GM12878 (cell line): ENCODE measurements around the gene PTGS1. TPM values are rescaled to one million over a fixed set of nuclear protein-coding genes. Genes with fewer than 3 reads are reported as not detected.

Experiments used
- ATAC-seq: fragments of 200-7000 bp; cut with Tn5 transposase; 3 replicates; pipeline ENCODE4 v1.9.1; 2020; ENCODE audit warnings: mild to moderate bottlenecking, moderate library complexity
- Bru-seq: library from RNA; stranded (reverse); fragments of 400-500 nt; gene quantifications from one replicate; lab custom pipeline; 2021; lab: Mats Ljungman, UMichigan
- BruChase-seq, 2 experiments: library from RNA; stranded (reverse); fragments of 400-500 nt; gene quantifications; one replicate each; lab custom pipeline; 2021; lab: Mats Ljungman, UMichigan
- BruUV-seq: library from RNA; stranded (reverse); fragments of 400-500 nt; replicated peaks from 2 replicates; lab custom pipeline; 2021; lab: Mats Ljungman, UMichigan
- CTCF ChIA-PET: fragments of 300-600 bp; sonication (Branson Sonifier 250); formaldehyde crosslinking; extraction: SDS; loops from one replicate; lab custom pipeline; 2021; ENCODE audit warnings: inconsistent platforms; lab: Yijun Ruan, JAX
- POLR2A ChIA-PET: fragments of 350-600 bp; formaldehyde crosslinking; extraction: SDS; loops from one replicate; lab custom pipeline; 2021; ENCODE audit warnings: inconsistent platforms; lab: Charles Lee
- RAD21 ChIA-PET: fragments of 300-600 bp; sonication (Branson Sonifier 250); formaldehyde crosslinking; loops from one replicate; lab custom pipeline; 2023; ENCODE audit warnings: antibody characterized with exemption; ENCODE audit not compliant: unreplicated experiment; lab: Charles Lee
- SMC1A ChIA-PET: fragments of 300-600 bp; sonication (Branson Sonifier 250); formaldehyde crosslinking; loops from one replicate; lab custom pipeline; 2023; ENCODE audit not compliant: unreplicated experiment, uncharacterized antibody; lab: Charles Lee
- DNase-seq: peaks from one replicate; pipeline ENCODE4 v3.0.0-alpha.2; 2011; ENCODE audit warnings: low read depth, low spot score
- FAIRE-seq: peaks from 3 replicates; lab custom pipeline; 2011; peaks lifted over from hg19 to GRCh38; lab: Jason Lieb, UNC
- H2AFZ ChIP-seq: 2 replicates; pipeline ENCODE4 v1.6.0; 2011; ENCODE audit warnings: low read depth, low read length, control low read depth; ENCODE audit not compliant: control insufficient read depth
- H3K27ac ChIP-seq: 2 replicates; pipeline ENCODE4 v1.5.1; 2011; ENCODE audit warnings: control low read depth; ENCODE audit not compliant: control insufficient read depth, insufficient read depth
- H3K27me3 ChIP-seq, 2 experiments: replicated peaks in 1 of 2; 2 replicates each; pipeline versions ENCODE4 v1.6.0 to v1.6.1; 2011; ENCODE audit warnings: low read length in 1 of 2; ENCODE audit not compliant: control insufficient read depth in 2 of 2, insufficient read depth in 2 of 2
- H3K36me3 ChIP-seq, 2 experiments: 2 replicates each; pipeline ENCODE4 v1.5.1; 2011; ENCODE audit warnings: low read length in 1 of 2; ENCODE audit not compliant: control insufficient read depth in 2 of 2, insufficient read depth in 2 of 2
- H3K4me1 ChIP-seq: 2 replicates; pipeline ENCODE4 v1.6.1; 2011; ENCODE audit warnings: mild to moderate bottlenecking, low read length, moderate library complexity, mixed read lengths; ENCODE audit not compliant: control insufficient read depth, insufficient read depth
- H3K4me2 ChIP-seq: 2 replicates; pipeline ENCODE4 v1.6.0; 2011; ENCODE audit warnings: control low read depth; ENCODE audit not compliant: control insufficient read depth, insufficient read depth
- H3K4me3 ChIP-seq: fragments of 200-600 bp; sonication (generic); 2 replicates; pipeline ENCODE4 v1.5.1; 2016
- H3K79me2 ChIP-seq: 2 replicates; pipeline ENCODE4 v1.6.0; 2011; ENCODE audit warnings: low read length; ENCODE audit not compliant: control insufficient read depth, insufficient read depth
- H3K9ac ChIP-seq: 2 replicates; pipeline ENCODE4 v1.8.0; 2011; ENCODE audit warnings: low read length, control low read depth, mixed read lengths; ENCODE audit not compliant: control insufficient read depth, insufficient read depth
- H3K9me3 ChIP-seq: replicated peaks from 3 replicates; pipeline ENCODE4 v1.5.1; 2011; ENCODE audit warnings: mild to moderate bottlenecking, low read length; ENCODE audit not compliant: control insufficient read depth, insufficient read depth
- H4K20me1 ChIP-seq: 2 replicates; pipeline ENCODE4 v1.6.0; 2011; ENCODE audit not compliant: control insufficient read depth, insufficient read depth
- CEBPB ChIP-seq, 2 experiments: fragments of 150-350 bp in 1 of 2; IDR thresholded peaks; 2 replicates each; pipeline ENCODE4 v1.6.1; 2012 to 2014; ENCODE audit warnings: low read depth in 2 of 2, low read length in 2 of 2, borderline replicate concordance in 1 of 2, inconsistent platforms in 1 of 2
- CREM ChIP-seq: IDR thresholded peaks from 2 replicates; pipeline ENCODE4 v1.6.1; 2014; ENCODE audit warnings: antibody characterized with exemption, low read depth
- NBN ChIP-seq: fragments of 450-650 bp; IDR thresholded peaks from 2 replicates; pipeline ENCODE4 v1.6.1; 2016
- SMAD1 ChIP-seq: fragments of 450-650 bp; IDR thresholded peaks from 2 replicates; pipeline ENCODE4 v1.6.1; 2018; ENCODE audit warnings: mild to moderate bottlenecking, low read depth; ENCODE audit not compliant: partially characterized antibody
- SREBF1 ChIP-seq: IDR thresholded peaks from 2 replicates; pipeline ENCODE4 v1.6.1; 2012; ENCODE audit warnings: mild to moderate bottlenecking, low read length
- WRNIP1 ChIP-seq: IDR thresholded peaks from 2 replicates; pipeline ENCODE4 v1.6.1; 2011; ENCODE audit warnings: low read depth, low read length, improper control_type of control experiment, borderline replicate concordance
- WGBS: methylation state at CpG from one replicate; pipeline ENCODE4 v1.1.6; 2016; ENCODE audit warnings: low lambda C conversion rate; ENCODE audit not compliant: insufficient replicate concordance, insufficient coverage; ENCODE audit errors: missing lambda C conversion rate; 5-methylcytosine and 5-hydroxymethylcytosine counted together
- in situ Hi-C: fragments of 300-500 bp; cut with MboI; formaldehyde crosslinking; loops from 9 replicates; pipeline ENCODE4 v1.14.3; 2018; ENCODE audit warnings: mixed read lengths
- intact Hi-C: fragments of 100-400 bp; cut with micrococcal nuclease; formaldehyde crosslinking; loops from one replicate; pipeline ENCODE4 v1.14.2; 2022; ENCODE audit not compliant: unreplicated experiment
- long read RNA-seq, 2 experiments: library from polyadenylated mRNA; unstranded; transcript quantifications; one replicate each; pipeline ENCODE4 v2.0.0, GENCODE V29; 2019 to 2020
- polyA minus RNA-seq, 3 experiments: library from RNA; depleted of rRNA, polyadenylated mRNA; stranded (reverse); fragments of >200 nt; gene quantifications; 2 replicates each; pipeline ENCODE4 v1.2.3, GENCODE V29; 2011
- polyA plus RNA-seq, 11 experiments: library from polyadenylated mRNA; depleted of rRNA in 4 of 11; unstranded in 6 of 11; stranded (reverse) in 5 of 11; fragments of >200 nt; fragmentation: Nextera tagmentation in 4 of 11; fragmentation: Illumina TruSeq in 1 of 11; extraction: Ambion mirVana in 4 of 11; extraction: Trizol in 1 of 11; gene quantifications; 1 replicate in 1 of 11; 2 replicates in 10 of 11; pipeline versions ENCODE4 v1.2.1 to v1.2.3, GENCODE V29; 2011 to 2016; ENCODE audit warnings: inconsistent platforms in 2 of 11, missing spikeins in 2 of 11, low read depth in 1 of 11
- total RNA-seq, 4 experiments: library from RNA; depleted of rRNA in 3 of 4; stranded (reverse); fragments of >200 nt in 3 of 4; fragmentation: Illumina TruSeq in 1 of 4; extraction: Trizol in 1 of 4; gene quantifications; 2 replicates each; pipeline versions ENCODE4 v1.2.1 to v1.2.3, GENCODE V29; 2013 to 2021
- TF ChIP-seq, protein P1 (sequence below): IDR thresholded peaks from 2 replicates; pipeline ENCODE4 v1.6.1; 2011; ENCODE audit warnings: borderline replicate concordance, low read depth, mild to moderate bottlenecking, moderate library complexity, low read length; ENCODE audit not compliant: insufficient read depth, poor library complexity, severe bottlenecking
- TF ChIP-seq, protein P2 (sequence below): fragments of 450-650 bp; IDR thresholded peaks from 2 replicates; pipeline ENCODE4 v1.6.1; 2018; ENCODE audit warnings: mild to moderate bottlenecking, low read depth, moderate library complexity; ENCODE audit not compliant: partially characterized antibody
- TF ChIP-seq, protein P3 (sequence below): IDR thresholded peaks from 2 replicates; pipeline ENCODE4 v1.6.1; 2012; ENCODE audit warnings: mild to moderate bottlenecking, low read depth, low read length

Gene PTGS1
- total RNA-seq (2013; cell fraction: nucleolus; rRNA removed), result 2.3 and 3.1 TPM in 2 replicates
- total RNA-seq (2014; rRNA removed) (0.98 and 1.3 TPM in 2 replicates), total RNA-seq (2014; rRNA removed; fragmentation: Illumina TruSeq; extraction: Trizol) (0.69 and 0.72 TPM in 2 replicates), total RNA-seq (2021) (1.2 TPM in 2 replicates), polyA plus RNA-seq (2011; rRNA removed) (2.1 and 2.8 TPM in 2 replicates), polyA plus RNA-seq (2014; fragmentation: Illumina TruSeq; extraction: Trizol) (0.78 and 0.84 TPM in 2 replicates), polyA plus RNA-seq (2014; fragmentation: Nextera tagmentation; extraction: Ambion mirVana) (1 to 10 TPM in 1 of 2 experiments, under 1 TPM in 1; 0.60 to 1.1 TPM), polyA plus RNA-seq (2014; rRNA removed) (1.1 and 1.4 TPM in 2 replicates), polyA plus RNA-seq (2016; fragmentation: Nextera tagmentation; extraction: Ambion mirVana) (under 1 TPM; 0.16 to 0.48 TPM), polyA minus RNA-seq (2011; rRNA and poly(A)+ RNA removed) (1.4 and 2.4 TPM in 2 replicates), Bru-seq, nascent RNA (percentile 45 among the genes with signal in this experiment), BruChase-seq, experiment 1, labeled RNA remaining after a 6-hour chase (percentile 50 among the genes with signal in this experiment), BruChase-seq, experiment 2, labeled RNA remaining after a 2-hour chase (percentile 47 among the genes with signal in this experiment)
- polyA plus RNA-seq (2011; ENCODE audit: low read depth), result 1.5 TPM
- 3.0 and 3.2 TPM in 2 replicates for polyA plus RNA-seq (2011; cell fraction: cytosol; rRNA removed)
- polyA plus RNA-seq (2011; cell fraction: nucleus; rRNA removed), result 2.8 and 4.0 TPM in 2 replicates
- 1.4 and 1.6 TPM in 2 replicates for polyA plus RNA-seq (2012)
- 0.62 and 1.3 TPM in 2 replicates for polyA minus RNA-seq (2011; cell fraction: cytosol; rRNA and poly(A)+ RNA removed)
- polyA minus RNA-seq (2011; cell fraction: nucleus; rRNA and poly(A)+ RNA removed), result 0.77 and 0.85 TPM in 2 replicates
- long read RNA-seq, experiment 1, full-length matches to known transcripts, result 2 of 3 reads
- long read RNA-seq, experiment 1, partial matches to known transcripts, result 0 of 3 reads
- long read RNA-seq, experiment 1, other reads (novel, unspliced or antisense), result 1 of 3 reads
- long read RNA-seq, experiment 2, full-length matches to known transcripts, result 3 of 7 reads
- long read RNA-seq, experiment 2, partial matches to known transcripts, result 4 of 7 reads
- long read RNA-seq, experiment 2, other reads (novel, unspliced or antisense), result 0 of 7 reads

DNA sequence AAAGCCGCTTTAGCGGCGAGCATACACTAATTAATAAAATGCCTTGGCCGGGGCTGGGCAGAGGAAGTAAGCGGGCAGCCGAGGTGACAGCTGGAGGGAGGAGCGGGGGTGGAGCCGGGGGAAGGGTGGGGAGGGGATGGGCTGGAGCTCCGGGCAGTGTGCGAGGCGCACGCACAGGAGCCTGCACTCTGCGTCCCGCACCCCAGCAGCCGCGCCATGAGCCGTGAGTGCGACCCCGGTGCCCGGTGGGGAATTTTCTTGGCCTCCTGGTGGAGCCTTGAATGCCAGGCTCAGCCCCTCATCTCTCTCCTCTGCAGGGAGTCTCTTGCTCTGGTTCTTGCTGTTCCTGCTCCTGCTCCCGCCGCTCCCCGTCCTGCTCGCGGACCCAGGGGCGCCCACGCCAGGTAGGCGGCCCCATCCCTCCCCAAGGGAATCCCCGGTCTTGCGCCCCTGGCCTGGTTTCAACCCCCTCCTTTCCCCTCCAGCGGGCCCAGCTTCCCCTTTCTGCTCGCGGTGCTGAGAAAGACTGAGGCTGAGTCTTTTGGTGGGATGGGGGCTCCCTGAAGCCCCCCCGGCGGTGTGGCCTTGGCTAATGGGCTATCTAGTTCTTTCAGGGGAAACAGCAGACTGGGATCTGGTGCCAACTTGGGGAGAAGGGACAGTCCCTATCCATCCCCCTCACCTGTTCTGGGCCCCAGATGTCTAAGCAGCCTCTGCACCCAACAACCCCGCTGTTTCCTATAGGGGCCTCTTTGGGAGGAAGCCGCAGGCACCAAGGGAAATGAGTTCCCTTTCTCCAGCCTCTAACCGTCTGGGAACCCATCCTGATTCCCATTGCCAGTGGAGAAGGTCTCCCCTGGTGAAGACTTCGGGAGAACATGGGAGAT, at the start of gene PTGS1:
TSS of gene PTGS1 (plus strand) at position 156 of the 887 bp plus-strand sequence. CDS start at position 217, 61 bp downstream.
- peaks cover 28% of the 10 kb centered on the region for H3K4me1 ChIP-seq
- H3K9me3 ChIP-seq, result no peaks in the 10 kb centered on the region; the same call in 2 of the 3 replicates
- ChIA-PET POLR2A (no interaction called here), RAD21 (no interaction called here), SMC1A (interaction anchor here (1.0 kb wide), 1 partner anchor 20 kb away, joined by 3 read pairs; no protein-coding TSS in a partner anchor), CTCF (no interaction called here)
- FAIRE-seq (no peak), ATAC-seq (peak; percentile 90), DNase-seq (no peak)
- intact Hi-C loops (no loop called here), in situ Hi-C loops (no loop called here)
- H4K20me1 ChIP-seq, result no peaks in the 10 kb centered on the region
- peak within 1 kb of the TSS; percentile 50; the same call in 1 of the 2 replicates for H3K9ac ChIP-seq
- no peaks in the 10 kb centered on the region for H3K27me3 ChIP-seq
- H2AFZ ChIP-seq, result peak within 1 kb of the TSS; percentile 80
- H3K36me3 ChIP-seq, result no peaks in the 10 kb centered on the region
- peak within 1 kb of the TSS; percentile 90 for H3K4me2 ChIP-seq
- WGBS, result 8% methylated on average over 24 of the region's 39 CpGs
- peak within 1 kb of the TSS; percentile 57 for H3K4me3 ChIP-seq
- no peak within 1 kb of the TSS for H3K27ac ChIP-seq
- BruUV-seq, result no TSS peak
- H3K79me2 ChIP-seq, result no peaks in the 10 kb centered on the region
- TF ChIP-seq CREM (no peak), SMAD1 (no peak), NBN (0 out of 2 replicates have a peak, but pooled peaks have one; percentile 11), CEBPB (IDR thresholded peaks at IDR 0.05; ENCODE audit: borderline replicate concordance in 1 of 2, low read depth in 2 of 2, low read length in 2 of 2) (no peak), SREBF1 (no peak), WRNIP1 (no peak)
- TF ChIP-seq, protein P1, sequence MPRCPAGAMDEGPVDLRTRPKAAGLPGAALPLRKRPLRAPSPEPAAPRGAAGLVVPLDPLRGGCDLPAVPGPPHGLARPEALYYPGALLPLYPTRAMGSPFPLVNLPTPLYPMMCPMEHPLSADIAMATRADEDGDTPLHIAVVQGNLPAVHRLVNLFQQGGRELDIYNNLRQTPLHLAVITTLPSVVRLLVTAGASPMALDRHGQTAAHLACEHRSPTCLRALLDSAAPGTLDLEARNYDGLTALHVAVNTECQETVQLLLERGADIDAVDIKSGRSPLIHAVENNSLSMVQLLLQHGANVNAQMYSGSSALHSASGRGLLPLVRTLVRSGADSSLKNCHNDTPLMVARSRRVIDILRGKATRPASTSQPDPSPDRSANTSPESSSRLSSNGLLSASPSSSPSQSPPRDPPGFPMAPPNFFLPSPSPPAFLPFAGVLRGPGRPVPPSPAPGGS, result no peak
- TF ChIP-seq, protein P2, sequence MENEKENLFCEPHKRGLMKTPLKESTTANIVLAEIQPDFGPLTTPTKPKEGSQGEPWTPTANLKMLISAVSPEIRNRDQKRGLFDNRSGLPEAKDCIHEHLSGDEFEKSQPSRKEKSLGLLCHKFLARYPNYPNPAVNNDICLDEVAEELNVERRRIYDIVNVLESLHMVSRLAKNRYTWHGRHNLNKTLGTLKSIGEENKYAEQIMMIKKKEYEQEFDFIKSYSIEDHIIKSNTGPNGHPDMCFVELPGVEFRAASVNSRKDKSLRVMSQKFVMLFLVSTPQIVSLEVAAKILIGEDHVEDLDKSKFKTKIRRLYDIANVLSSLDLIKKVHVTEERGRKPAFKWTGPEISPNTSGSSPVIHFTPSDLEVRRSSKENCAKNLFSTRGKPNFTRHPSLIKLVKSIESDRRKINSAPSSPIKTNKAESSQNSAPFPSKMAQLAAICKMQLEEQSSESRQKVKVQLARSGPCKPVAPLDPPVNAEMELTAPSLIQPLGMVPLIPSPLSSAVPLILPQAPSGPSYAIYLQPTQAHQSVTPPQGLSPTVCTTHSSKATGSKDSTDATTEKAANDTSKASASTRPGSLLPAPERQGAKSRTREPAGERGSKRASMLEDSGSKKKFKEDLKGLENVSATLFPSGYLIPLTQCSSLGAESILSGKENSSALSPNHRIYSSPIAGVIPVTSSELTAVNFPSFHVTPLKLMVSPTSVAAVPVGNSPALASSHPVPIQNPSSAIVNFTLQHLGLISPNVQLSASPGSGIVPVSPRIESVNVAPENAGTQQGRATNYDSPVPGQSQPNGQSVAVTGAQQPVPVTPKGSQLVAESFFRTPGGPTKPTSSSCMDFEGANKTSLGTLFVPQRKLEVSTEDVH, result no peak
- TF ChIP-seq, protein P3, sequence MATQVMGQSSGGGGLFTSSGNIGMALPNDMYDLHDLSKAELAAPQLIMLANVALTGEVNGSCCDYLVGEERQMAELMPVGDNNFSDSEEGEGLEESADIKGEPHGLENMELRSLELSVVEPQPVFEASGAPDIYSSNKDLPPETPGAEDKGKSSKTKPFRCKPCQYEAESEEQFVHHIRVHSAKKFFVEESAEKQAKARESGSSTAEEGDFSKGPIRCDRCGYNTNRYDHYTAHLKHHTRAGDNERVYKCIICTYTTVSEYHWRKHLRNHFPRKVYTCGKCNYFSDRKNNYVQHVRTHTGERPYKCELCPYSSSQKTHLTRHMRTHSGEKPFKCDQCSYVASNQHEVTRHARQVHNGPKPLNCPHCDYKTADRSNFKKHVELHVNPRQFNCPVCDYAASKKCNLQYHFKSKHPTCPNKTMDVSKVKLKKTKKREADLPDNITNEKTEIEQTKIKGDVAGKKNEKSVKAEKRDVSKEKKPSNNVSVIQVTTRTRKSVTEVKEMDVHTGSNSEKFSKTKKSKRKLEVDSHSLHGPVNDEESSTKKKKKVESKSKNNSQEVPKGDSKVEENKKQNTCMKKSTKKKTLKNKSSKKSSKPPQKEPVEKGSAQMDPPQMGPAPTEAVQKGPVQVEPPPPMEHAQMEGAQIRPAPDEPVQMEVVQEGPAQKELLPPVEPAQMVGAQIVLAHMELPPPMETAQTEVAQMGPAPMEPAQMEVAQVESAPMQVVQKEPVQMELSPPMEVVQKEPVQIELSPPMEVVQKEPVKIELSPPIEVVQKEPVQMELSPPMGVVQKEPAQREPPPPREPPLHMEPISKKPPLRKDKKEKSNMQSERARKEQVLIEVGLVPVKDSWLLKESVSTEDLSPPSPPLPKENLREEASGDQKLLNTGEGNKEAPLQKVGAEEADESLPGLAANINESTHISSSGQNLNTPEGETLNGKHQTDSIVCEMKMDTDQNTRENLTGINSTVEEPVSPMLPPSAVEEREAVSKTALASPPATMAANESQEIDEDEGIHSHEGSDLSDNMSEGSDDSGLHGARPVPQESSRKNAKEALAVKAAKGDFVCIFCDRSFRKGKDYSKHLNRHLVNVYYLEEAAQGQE, result no peak
